Measurements from ENCODE around the gene GBA2. TPM values are rescaled to one million over a fixed set of nuclear protein-coding genes. Genes with fewer than 3 reads are reported as not detected.
A peak's percentile ranks its signal among the peaks of the same experiment; 100 is the strongest.

GBA2 gene
- total RNA-seq, 1 donor from 2014 or later, result 77.3 TPM

GRCh38 chr9:35729101-35729500 is 19.9 kb downstream of the GBA2 start:
- Histone ChIP-seq H3K9me3 (no peaks in the 10 kb centered on the region), H3K27me3 (no peaks in the 10 kb centered on the region), H3K4me3 (peak overlapping the region; percentile 84 to 92), H3K27ac (peak overlapping the region; percentile 89), H3K36me3 (peaks cover 0 to 18% of the 10 kb centered on the region in 2 donors), H3K4me1 (peaks cover 71% of the 10 kb centered on the region)
- no peak for TF ChIP-seq CTCF (IDR thresholded peaks at IDR 0.05)
- no peak for TF ChIP-seq POLR2A (IDR thresholded peaks at IDR 0.05)
- TF ChIP-seq POLR2AphosphoS5 (IDR thresholded peaks at IDR 0.05; ENCODE audit: insufficient read depth in 1 of 2, low read depth in 1 of 2), result no peak
- no peak for DNase-seq (ENCODE audit: extremely low spot score in 2 of 2)
- intact Hi-C loops (cut with DNase I), result loop anchor here (2.0 to 5.0 kb wide), 2 partner anchors 37 to 70 kb away; partner anchors contain the start of genes CCDC107 and RMRP

- no peaks in the 10 kb centered on the region for H3K27me3 ChIP-seq
- DNase-seq (ENCODE audit: extremely low spot score in 2 of 2), result peak in 1 of 2 donors; percentile 93
- peaks cover 63% of the 10 kb centered on the region for H3K4me1 ChIP-seq
- intact Hi-C loops (cut with DNase I), result loop anchor here (1.0 to 5.0 kb wide), 3 partner anchors 36 to 82 kb away; partner anchors contain the start of genes CCDC107 and RMRP
- peaks cover 0 to 26% of the 10 kb centered on the region in 2 donors for H3K36me3 ChIP-seq
- peak overlapping the region; percentile 89 for H3K27ac ChIP-seq
- H3K9me3 ChIP-seq, result no peaks in the 10 kb centered on the region
- TF ChIP-seq POLR2AphosphoS5 (IDR thresholded peaks at IDR 0.05; ENCODE audit: insufficient read depth in 1 of 2, low read depth in 1 of 2) (peak in 1 of 2 donors; percentile 82), CTCF (IDR thresholded peaks at IDR 0.05) (no peak), POLR2A (IDR thresholded peaks at IDR 0.05) (peak in 1 of 2 donors; percentile 35)
- peak overlapping the region; percentile 84 to 92 for H3K4me3 ChIP-seq
Observed at GRCh38 chr9:35728041-35728971, 20.7 kb downstream of the GBA2 start.

GRCh38 chr9:35727676-35728040 is 21.4 kb downstream of the GBA2 start:
- no peak for DNase-seq (ENCODE audit: extremely low spot score in 2 of 2)
- Histone ChIP-seq H3K4me1 (peaks cover 57% of the 10 kb centered on the region), H3K9me3 (no peaks in the 10 kb centered on the region), H3K4me3 (peak overlapping the region; percentile 84 to 92), H3K27me3 (no peaks in the 10 kb centered on the region), H3K27ac (peak overlapping the region; percentile 75), H3K36me3 (peaks cover 0 to 32% of the 10 kb centered on the region in 2 donors)
- no peak for TF ChIP-seq POLR2AphosphoS5 (IDR thresholded peaks at IDR 0.05; ENCODE audit: insufficient read depth in 1 of 2, low read depth in 1 of 2)
- no peak for TF ChIP-seq POLR2A (IDR thresholded peaks at IDR 0.05)
- TF ChIP-seq CTCF (IDR thresholded peaks at IDR 0.05), result no peak
- intact Hi-C loops (cut with DNase I), result loop anchor here (1.0 to 5.0 kb wide), 3 partner anchors 35 to 81 kb away; partner anchors contain the start of genes CCDC107 and RMRP

GRCh38 chr9:35726931-35727330 is 22.1 kb downstream of the GBA2 start:
- intact Hi-C loops (cut with DNase I), result loop anchor here (5.0 kb wide), 1 partner anchor 35 kb away; no protein-coding TSS in a partner anchor
- Histone ChIP-seq H3K4me3 (peak overlapping the region; percentile 84 to 92), H3K9me3 (no peaks in the 10 kb centered on the region), H3K4me1 (peaks cover 57% of the 10 kb centered on the region), H3K27me3 (no peaks in the 10 kb centered on the region), H3K36me3 (peaks cover 3 to 40% of the 10 kb centered on the region in 2 donors), H3K27ac (peak overlapping the region; percentile 75)
- no peak for DNase-seq (ENCODE audit: extremely low spot score in 2 of 2)
- TF ChIP-seq CTCF (IDR thresholded peaks at IDR 0.05) (no peak), POLR2A (IDR thresholded peaks at IDR 0.05) (no peak), POLR2AphosphoS5 (IDR thresholded peaks at IDR 0.05; ENCODE audit: insufficient read depth in 1 of 2, low read depth in 1 of 2) (no peak)
